Epidermal melanocyte (primary cell): ENCODE measurements around the gene CYB561D1.
"Not testable (repeated sequence)": the region's sequence is repeated elsewhere in the genome, so short reads cannot be mapped to it uniquely, and the experiment has no call there.

ENCODE experiments used
- DNase-seq: peaks from one replicate; pipeline ENCODE4 v3.0.0; 2011; ENCODE audit warnings: low spot score; ENCODE audit not compliant: insufficient read length

CYB561D1 gene, protein sequence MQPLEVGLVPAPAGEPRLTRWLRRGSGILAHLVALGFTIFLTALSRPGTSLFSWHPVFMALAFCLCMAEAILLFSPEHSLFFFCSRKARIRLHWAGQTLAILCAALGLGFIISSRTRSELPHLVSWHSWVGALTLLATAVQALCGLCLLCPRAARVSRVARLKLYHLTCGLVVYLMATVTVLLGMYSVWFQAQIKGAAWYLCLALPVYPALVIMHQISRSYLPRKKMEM

DNA sequence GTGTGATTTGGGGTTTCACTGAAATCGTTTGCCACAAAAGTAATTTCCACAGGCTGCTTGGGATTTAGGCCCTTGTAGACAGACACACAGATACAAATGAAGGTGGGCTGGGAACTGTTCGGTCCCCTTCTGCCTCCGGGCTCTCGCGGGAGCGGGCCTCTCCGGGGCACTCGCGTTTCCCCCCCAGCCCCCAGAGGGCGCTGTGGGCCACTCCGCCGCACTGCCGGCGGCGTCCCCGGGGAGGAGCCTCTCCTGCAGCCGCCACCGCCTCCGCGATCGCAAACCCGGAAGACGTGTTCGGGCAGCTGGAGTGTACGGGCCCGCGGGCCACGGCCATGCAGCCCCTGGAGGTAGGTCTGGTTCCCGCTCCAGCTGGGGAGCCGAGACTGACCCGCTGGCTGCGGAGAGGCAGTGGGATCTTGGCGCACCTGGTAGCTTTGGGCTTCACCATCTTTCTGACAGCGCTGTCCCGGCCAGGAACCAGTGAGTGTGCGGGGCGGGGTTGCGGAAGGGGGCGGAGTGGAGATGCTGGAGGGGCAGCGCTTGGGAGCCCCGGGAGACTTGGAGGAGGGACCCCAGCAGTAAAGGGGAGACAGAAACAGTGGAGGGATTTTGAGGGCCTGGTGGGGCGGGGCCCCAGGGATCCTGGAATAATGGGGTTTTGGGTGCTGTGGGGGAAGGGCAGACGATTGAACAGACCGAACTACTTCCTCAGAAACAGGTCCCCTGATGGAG is at the start of gene CYB561D1:
CYB561D1 (plus strand) TSS at position 290 of the 735 bp plus-strand sequence; CDS start at position 336, 46 bp downstream.
- DNase-seq = peak; percentile 86

DNA sequence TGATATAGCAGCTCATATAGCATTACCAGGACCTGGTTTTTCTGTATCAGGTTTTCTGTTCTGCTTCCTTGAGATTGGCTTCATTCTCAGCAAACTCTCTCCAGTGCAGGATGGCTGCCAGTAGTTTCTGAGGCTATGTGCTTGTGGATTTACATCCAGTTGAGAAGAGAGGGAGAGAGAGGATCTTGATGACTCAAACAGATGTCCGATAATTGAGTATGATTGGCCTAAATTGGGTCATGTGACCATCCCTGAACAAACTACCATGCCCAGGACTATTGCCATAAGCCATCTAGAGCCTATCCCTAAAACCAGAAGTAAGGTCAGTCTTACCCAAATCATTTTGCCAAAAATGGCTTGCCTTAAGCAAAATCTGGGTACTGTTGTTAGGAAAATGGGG is 49.5 kb upstream of the CYB561D1 start:
- no peak for DNase-seq

DNA sequence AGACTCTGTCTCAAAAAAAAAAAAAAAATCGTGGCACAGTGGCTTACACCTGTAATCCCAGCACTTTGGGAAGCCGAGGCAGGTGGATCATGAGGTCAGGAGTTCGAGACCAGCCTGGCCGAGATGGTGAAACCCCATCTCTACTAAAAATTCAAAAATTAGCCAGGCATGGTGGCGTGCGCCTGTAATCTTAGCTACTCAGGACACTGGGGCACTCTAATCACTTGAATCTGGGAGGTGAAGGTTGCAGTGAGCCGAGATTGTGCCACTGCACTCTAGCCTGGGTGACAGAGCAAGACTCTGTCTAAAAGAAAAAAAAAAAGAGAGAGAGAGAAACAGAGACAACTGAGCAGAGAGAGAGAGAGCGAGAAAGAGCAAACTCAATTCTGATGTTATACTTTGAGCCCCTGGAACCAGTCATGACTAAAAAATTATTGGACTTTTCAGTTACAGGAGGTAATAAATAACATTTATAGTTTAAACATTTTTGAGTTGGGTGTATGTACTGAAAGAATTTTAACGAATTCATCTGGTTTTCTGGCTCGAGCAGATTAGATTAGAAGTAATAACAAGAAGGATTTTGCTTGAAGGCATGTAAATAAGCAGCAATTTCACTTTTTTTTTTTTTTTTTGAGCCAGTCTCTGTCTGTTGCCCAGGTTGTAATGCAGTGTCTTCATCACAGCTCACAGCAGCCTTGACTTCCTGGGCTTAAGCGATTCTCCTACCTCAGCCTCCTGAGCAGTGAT is 47.8 kb upstream of the CYB561D1 start:
- not testable (repeated sequence) for DNase-seq

DNA sequence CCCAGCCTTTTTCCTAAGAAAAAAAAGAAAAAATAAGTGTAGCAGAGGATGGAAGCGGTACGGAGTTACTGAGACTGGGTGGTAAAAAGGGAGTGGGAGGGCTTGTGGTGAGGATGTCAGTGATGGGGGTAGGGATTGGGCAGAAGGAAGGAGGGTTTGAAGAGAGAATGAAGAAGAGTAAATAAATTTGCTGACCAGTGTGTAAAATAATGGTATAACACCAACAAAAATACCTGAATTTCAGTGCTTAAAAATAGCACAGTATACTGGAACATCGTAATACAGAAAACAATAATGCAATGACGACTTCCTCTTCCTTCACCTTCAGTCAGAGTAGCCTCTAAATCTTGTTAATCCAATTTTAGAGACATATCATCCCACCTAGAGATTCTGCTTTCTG is 46.4 kb upstream of the CYB561D1 start:
- no peak for DNase-seq

DNA sequence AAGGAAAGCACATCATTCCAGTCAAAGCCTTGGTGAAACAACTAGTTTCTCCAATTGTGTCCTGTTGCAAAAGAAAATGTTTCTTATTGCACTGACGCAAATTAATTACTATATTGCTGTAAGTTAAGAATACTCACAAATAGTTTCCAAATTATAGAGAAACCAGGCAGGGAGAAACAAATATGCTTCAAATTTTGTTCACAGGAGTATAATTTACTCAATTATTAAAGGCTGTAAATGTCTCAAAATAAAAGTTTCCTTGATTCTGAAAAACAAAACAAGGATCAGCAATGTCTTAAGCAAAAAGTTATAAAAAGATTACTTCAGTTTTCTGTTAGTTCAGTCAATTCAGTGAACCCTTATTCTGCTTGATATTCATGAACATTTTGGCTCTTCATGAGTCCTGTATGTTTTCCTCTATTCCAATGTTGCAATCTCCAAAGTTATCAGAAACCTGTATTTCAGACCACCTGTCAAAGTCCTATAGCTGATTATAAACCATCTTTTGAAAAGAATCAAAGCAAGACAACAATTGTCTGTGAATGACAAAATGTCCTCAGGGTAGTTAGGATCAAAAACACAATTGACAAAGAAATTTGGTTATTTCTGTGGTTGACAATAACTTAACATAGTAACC is 39.3 kb upstream of the CYB561D1 start:
- no peak for DNase-seq

DNA sequence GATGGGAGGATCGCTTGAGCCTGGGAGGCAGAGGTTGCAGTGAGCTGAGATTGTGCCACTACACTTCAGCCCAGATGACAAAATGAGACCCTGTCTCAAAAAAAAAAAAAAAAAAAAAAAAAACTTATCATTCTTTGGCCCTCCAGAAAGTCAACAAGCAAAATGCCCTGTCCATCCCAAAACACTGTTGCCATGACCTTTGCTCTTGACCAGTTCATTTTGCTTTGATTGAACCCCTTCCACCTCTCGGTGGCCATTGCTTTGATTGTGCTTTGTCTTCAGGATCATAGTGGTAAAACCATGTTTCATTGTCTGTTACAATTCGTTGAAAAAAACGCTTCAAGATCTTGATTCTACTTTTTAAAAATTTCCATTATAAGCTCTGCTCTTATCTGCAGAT is 36.1 kb upstream of the CYB561D1 start:
- no peak for DNase-seq

DNA sequence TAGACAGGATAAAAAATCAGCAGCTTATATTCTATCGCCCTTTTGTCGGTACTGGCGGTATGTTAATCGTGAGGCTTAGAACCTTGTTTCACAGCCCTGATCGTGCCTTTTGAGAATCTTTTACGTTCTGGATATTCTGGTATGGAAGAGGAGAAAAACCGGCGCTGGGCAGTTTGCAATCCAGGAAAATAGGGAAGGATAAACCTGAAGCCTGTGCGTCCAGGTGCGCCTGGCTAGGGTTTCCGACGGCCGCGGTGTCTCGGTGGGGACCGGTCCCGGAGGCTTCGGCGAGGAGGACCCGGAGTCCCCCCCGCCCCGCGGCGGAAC is 27.8 kb upstream of the CYB561D1 start:
- DNase-seq = no peak

DNA sequence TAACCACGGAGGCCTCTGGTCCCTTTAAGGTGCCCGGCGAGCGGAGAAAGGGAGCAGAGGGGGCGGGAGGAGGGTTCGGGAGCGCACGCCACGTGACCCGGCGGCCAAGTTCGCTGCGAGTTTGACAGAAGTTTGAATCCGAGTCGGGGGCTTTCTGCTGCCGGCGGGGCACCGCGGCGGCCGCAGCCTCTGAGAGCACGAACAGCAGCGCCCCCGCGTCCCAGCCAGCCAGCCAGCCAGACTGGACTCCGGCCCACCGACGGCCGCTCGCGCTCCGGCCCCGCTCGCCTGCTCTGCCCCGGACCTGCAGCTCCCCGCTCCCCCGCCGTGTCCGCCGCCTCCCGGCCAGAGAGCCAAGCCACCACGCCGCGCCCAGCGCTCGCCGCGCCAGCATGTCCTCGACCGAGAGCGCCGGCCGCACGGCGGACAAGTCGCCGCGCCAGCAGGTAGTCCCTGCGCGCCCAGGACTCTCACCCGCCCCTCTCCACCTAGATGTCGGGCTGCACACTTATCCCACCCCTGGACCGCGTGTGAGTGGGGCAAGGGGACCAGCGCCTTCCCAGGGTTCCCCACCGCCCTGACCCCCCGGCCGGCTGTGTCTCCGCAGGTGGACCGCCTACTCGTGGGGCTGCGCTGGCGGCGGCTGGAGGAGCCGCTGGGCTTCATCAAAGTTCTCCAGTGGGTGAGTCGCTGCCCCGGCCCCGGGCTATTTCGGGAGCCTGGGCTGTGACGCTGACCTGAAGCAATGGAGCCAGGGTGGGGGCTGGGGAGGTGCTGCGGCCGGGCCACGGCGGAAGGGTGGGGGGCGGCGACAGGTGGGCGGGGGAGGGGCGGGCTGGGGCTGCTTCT is 27.2 kb upstream of the CYB561D1 start, which contains the start of gene SYPL2:
SYPL2 (plus strand) TSS at position 95 of the 849 bp plus-strand sequence; CDS start at position 393, 298 bp downstream.
- DNase-seq = peak; percentile 40

DNA sequence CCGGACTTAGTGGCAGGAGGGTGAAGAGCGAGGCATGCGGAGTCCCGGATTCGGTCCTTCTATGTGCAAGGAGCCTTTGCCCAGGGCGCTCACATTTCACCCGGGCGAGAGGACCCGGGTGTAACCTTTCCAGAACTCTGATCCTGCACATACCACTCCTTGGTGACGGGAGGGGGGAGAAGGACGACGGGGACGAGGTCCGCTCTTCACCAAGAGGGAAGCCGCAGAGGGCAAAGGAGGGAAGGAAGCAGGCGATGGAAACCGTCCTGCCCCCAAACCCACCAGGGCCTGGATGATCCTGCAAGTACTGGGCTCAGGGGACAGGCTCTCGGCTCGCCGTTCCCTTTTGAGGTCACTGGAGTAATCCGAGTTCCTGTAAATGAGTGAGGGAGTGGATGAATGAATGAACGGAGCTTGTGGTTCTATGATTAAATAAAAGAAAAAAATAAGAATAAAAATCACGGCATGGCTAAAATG is 26.6 kb upstream of the CYB561D1 start:
- no peak for DNase-seq

DNA sequence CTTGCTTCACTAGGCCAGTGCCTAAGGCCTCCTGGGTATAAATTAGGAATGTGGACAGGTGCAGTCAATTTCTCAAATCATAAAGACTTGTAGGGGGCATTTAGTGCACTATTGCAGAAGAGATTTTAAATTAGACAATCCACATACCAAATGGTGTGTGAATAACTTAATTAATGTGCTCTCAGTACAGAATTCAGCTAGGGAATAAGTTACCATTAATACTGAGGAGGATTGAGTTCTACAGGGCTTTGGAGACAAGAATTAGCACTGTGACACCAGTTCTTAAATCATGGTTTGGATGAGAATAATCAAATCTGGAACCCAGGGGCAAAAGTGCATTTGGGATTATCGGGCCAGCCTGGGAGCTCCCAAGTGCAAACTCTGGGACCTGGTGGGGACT is 25.8 kb upstream of the CYB561D1 start:
- no peak for DNase-seq

DNA sequence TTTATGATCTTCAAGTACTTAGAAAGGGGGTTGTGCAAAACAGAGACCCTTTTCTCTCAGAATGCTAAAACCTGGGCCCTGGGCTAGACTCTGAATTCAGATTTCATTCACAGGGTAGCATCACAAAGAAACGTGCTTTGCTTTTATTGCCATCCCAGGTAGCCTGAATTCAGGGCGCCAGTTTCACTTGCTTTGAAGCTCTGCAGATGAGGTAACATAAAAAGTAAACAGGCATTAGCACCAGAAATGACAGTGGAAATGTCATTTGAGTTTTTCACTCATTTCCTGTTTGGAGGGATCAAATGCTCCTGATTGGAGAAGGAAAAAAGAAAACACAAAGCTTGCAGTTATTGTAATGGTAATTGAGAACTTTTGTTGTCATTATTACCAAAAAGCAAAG is 25.0 kb upstream of the CYB561D1 start:
- DNase-seq = no peak

DNA sequence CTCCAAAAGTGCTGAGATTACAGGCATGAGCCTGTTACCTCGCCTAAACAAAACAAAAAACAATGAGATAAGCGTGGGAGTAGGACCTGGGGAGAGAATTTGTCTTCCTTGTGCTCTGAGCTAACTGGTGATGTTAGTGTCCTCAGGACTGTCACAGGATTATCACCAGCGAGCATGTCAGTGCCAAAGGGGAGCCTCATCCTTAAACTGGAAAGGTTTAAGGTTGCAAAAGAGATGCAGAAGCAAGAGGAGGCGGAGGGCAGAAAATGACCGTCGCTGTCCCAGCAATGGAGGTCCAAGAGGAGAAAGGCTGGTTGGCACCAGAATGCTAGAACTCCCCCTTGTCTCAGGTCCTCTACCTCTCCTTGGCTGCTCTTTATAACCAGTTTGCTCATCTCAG is 23.6 kb upstream of the CYB561D1 start:
- no peak for DNase-seq

DNA sequence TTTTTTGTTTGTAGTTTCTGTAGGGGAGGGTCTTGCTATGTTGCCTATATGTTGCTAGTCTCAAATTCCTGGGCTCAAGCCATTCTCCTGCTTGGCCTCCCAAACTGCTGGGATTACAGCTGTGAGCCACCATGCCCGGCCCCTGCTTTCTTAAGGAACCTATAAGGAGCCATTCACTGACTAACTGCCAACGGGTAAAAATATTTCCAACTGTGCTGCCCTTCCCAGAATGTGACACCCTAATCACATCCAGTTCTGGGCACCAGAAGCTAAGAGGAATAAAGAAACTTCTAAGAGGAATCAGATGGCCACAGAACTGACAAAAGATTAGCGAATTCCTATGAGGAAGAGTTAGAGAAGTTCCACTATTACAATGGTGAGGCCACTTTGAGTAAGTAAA is 21.1 kb upstream of the CYB561D1 start:
- no peak for DNase-seq

DNA sequence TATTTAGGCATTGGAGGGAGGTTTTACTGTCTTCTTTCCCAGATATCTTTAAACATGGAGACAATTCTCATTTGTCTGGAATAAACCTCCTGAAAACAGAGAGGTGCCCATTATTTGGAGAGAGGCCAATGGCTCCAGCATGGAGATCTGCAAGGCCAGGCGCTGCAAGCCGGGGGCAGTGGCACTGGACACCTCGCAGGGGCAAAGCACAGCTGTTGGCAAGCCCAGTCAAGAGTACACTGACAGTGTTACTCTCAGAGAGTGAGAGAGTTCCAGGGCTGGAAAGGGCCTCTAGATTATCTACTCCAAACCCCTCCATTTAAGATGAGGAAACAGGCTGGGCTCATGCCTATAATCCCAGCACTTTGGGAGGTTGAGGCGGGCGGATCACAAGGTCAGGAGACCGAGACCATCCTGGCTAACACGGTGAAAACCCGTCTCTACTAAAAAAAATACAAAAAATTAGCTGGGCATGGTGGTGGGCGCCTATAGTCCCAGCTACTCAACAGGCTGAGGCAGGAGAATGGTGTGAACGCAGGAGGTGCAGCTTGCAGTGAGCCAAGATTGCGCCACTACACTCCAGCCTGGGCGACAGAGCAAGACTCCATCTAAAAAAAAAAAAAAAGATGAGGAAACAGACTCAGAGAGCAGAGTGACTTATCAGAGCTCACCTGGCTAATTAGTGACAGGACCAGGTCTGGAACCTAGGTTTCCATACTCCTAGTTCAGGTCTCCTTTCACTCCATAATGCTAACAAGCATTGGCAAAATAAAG is 20.4 kb upstream of the CYB561D1 start:
- DNase-seq = not testable (repeated sequence)

DNA sequence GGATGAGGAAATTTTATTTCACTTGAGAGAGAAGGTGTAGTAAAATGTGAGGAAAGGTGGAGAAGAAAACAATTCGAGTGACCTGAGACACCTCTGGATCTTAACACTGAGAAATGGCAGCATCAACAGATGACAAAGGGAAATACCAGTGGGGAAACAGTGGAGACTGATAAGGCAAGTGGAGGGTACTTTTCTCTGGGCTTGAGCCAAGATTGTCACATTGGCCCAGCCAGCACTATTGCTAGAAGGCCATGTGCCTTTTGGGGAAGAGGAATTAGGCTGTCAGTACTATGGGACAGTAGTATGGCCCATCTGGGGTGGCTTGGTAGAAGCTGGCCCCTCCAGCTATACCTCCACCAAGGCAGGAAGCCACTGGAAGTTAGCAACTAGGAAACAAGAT is 19.2 kb upstream of the CYB561D1 start:
- DNase-seq = no peak

DNA sequence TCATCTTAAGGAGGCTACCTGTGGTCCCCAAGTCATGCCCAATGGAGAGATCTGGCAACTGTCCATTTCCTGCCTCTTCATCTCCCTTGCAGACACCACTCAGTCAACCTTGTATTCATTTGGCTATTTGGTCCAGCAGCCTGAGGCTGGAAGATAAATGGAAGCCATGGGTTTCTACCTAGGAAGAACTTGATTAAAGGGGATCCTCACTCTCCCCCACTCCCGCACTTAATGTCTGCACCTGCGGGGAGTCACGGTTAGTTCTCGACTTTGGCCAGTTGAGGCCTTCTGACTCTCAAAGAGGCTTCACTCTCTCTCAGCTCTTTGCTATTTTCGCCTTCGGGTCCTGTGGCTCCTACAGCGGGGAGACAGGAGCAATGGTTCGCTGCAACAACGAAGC is 18.6 kb upstream of the CYB561D1 start:
- DNase-seq = no peak

DNA sequence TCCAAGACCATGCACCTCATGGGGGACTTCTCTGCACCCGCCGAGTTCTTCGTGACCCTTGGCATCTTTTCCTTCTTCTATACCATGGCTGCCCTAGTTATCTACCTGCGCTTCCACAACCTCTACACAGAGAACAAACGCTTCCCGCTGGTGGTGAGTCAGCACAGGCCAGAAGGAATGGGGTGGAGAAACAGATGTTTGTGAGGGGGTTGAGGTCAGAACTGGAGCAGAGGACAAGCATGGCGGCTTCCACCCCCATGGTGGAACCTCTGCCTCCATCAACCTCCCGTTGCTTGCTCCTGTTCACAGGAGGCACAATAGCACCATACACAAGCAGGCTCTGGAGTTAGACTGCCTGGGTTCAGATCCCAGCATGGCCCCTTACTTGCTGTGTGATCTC is 17.1 kb upstream of the CYB561D1 start:
- DNase-seq = no peak

DNA sequence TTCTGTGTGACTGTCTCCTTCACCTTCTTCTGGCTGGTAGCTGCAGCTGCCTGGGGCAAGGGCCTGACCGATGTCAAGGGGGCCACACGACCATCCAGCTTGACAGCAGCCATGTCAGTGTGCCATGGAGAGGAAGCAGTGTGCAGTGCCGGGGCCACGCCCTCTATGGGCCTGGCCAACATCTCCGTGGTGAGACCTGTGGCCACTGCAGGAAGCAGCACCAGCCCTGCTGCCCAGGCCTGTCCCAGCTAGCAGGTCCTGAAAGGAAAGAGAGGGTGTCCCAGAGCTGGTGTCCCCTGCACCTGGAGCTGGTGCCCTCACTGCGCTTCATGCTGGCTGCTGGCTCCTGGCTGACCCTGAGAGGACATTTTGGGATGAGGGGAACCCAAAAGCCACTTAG is 16.1 kb upstream of the CYB561D1 start:
- DNase-seq = no peak

DNA sequence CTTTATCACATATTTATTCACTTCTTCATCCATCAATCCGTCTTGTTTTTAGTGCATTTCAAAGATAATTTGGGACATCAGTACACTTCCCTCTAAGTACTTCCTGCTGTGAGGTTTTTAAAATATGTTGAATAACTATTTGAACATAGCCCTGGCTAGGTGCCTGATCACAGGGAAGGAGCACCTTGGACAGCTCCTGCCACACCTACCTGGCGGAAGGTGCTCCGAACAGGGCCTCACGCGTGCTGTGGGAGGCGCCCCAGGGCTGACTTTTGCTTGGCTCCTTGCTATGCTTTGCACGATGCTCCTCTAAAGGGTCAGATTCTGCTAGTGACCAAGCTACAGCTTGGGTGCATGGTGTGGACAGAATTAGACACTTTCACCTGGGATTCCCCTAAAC is 15.1 kb upstream of the CYB561D1 start:
- DNase-seq = no peak

DNA sequence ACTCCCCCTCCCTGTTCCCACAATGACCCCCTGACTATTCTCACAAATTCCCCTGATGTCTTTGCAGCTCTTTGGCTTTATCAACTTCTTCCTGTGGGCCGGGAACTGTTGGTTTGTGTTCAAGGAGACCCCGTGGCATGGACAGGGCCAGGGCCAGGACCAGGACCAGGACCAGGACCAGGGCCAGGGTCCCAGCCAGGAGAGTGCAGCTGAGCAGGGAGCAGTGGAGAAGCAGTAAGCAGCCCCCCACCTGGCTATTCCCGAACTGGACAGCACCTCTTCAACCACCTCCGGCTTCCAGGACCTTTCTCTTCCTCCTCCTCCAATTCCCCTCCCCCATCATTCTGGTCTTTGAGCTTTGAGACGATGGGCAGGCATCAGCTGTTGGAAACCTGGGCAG is 14.6 kb upstream of the CYB561D1 start:
- DNase-seq = no peak
